Cerebellar cortex (tissue), 1 donor: ENCODE results near the gene KIAA1755.

ENCODE experiments used
- DNase-seq: peaks from one replicate; pipeline ENCODE4 v3.0.0-alpha.2; 2015; ENCODE audit warnings: low spot score

KIAA1755 gene

DNA sequence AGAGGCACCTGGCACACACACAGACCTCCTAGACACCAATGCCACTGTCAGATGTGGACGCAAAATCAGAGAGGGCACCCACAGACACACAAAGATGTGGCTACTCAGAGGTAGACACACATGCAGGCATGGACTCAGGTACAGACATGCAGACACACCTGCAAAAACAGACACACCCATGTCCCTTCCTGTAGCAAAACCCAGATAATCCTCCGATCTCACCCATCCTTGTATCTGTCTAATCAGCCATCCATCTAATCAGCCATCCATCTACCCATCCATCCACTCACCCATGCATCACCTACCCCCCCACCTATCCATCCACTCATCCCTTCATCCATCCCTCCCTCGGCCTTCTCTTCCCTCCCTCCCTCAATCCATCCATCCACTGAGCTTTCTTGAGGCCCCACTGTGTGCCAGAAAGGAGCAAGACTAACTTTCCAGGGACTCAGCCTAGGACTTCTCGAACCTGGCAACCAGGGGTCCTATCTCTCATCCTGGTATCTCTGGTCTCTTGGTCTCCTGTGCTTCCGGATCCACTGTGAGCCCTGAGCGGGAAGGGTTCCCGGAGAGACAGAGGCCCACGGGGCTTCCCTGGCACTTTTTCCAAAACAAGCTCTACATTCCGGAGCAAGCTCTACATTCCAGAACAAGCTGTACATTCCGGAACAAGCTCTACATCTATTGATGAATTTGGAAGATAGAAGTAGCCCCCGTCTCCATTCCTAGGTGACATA, 94.4 kb downstream of the KIAA1755 start:
- DNase-seq, result no peak

DNA sequence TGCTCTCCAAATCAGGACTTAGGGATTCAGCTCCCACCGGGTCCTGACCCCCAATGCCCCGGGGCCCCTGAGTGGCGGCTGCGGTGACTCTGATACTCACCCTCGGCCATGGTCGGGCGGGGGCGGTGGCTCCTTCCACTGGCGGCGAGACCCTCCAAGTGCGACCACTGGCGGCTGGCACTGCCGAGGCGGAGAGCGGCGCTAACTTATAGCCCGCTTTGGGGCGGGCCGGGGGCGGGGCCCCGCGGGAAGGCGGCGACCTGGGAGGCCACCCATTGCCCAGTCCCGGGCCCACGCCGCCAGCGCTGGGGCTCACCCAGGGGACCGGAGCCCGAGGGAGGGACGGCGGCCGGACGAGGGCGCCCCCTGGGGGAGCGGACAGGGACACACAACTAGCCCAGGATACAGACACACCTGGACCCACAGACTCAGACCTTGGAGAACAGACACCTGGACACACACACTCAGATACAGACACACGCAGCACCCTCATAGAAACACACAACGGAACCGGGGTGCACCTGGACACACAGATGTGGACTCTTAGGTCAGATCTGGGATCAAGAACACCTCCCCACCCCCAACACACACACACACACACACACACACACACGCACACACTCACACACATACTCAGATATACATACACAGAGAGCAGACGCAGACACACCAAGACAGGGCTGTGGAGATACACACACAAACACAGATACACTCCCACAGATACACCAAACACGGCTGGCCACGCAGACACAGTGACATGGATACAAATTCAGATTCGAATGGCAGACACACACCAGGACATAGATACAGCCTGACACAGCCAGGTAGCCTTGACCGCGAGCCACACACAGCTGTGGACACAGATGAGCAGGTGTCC, 95.2 kb downstream of the KIAA1755 start, which contains the start of gene TGM2:
Gene TGM2 (minus strand): TSS at position 182 of the 877 bp plus-strand sequence. CDS start 72 bp downstream, at position 110.
- peak; percentile 44 for DNase-seq

DNA sequence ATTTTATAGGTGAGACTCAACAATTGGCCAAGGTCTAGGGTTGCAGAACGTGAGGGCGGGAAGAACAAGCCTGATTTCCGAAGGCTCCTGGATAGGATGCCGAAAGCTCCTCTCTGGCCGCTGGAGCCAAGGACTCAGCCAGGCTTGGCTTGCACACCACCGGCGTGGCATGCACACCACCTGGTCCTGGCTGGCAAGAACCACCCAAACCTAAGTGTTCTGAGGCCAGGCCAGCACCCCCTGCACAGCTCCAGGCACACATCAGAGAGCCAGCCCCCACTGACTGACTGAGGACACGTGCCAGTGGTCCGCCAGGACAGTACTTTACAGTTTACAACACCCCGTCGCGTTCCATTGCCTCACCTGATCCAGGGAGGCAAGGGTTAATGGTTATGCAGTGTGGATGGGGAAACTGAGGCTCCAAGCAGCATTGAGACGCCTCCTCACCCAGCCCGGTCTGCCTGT, 95.9 kb downstream of the KIAA1755 start:
- no peak for DNase-seq

DNA sequence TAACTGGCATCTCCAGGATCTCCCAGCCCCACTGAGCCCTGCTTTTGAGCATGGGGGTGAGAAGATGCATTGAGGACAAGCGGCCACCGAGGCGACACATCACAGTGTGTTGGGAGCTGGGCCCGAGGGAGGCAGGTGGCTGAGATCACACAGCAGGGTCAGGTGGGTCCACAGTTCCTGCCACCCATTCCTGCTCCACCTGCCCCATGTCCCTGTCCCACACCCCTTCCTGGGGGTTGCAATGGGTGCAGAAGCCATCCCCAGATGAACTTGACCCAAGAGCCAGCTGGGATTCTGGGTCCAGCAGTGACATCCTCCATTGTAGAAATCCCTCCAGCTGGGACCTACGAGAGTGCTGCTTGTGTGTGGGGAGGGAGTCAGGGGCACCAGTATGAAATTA, 96.5 kb downstream of the KIAA1755 start:
- no peak for DNase-seq

- DNase-seq, result no peak
These were observed 97.4 kb downstream of the KIAA1755 start for GRCh38 chr20:38162878-38163875.

GRCh38 chr20:38162149-38162548, 98.4 kb downstream of the KIAA1755 start:
- no peak for DNase-seq

DNA sequence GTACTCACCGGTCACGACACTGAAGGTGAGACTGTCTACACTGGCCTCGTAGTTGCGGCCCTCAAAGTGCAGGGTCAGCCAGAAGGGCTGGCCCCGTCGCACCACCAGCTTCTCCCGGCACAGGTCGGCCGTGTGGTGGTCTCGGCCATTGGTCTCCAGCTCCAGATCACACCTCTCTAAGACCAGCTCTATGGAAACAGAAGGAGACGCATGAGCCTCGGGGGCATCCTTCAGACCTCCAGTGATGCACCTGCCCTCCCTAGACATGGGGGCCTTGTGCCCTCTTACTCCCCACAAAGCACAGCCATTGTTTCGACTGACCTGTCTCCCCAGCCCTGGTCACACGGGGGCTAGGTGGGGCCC, 99.1 kb downstream of the KIAA1755 start:
- DNase-seq, result no peak
